ENCODE measurements around the gene TSPAN9. TPM values are rescaled to one million over a fixed set of nuclear protein-coding genes. Genes with fewer than 3 reads are reported as not detected.

Gene TSPAN9
- total and polyA plus RNA-seq, 2 experiments from 2014 or later, result 6.0 to 31.5 TPM

- H3K36me3 ChIP-seq (ENCODE audit: insufficient read depth), result no peaks in the 10 kb centered on the region
- H3K4me1 Mint-ChIP-seq, result peaks cover 2% of the 10 kb centered on the region; the same call in 2 of the 3 replicates
- no peak overlapping the region for H3K4me3 Mint-ChIP-seq
- H3K4me1 ChIP-seq (ENCODE audit: insufficient read depth), result no peaks in the 10 kb centered on the region
- DNase-seq (ENCODE audit: low spot score) (no peak), ATAC-seq (no peak)
- H3K27me3 Mint-ChIP-seq (ENCODE audit: insufficient read depth, low read depth, poor library complexity), result peaks cover 12% of the 10 kb centered on the region
- no peak overlapping the region for H3K27ac Mint-ChIP-seq
- no peak overlapping the region for H2AFZ ChIP-seq
- no peaks in the 10 kb centered on the region for H3K79me2 ChIP-seq (replicated peaks; ENCODE audit: insufficient read depth)
- H3K4me2 ChIP-seq, result no peak overlapping the region
- no peaks in the 10 kb centered on the region for H3K9me2 ChIP-seq (ENCODE audit: insufficient read depth)
- H3K27ac ChIP-seq (ENCODE audit: low read depth), result no peak overlapping the region
- H3K9me3 Mint-ChIP-seq, result no peaks in the 10 kb centered on the region
- H3K4me3 ChIP-seq, result no peak overlapping the region
- H3K27me3 ChIP-seq (ENCODE audit: insufficient read depth), result no peaks in the 10 kb centered on the region
- H3F3A ChIP-seq (replicated peaks; ENCODE audit: low read depth), result no peaks in the 10 kb centered on the region
- H4K20me1 ChIP-seq (replicated peaks; ENCODE audit: insufficient read depth), result no peaks in the 10 kb centered on the region
- TF ChIP-seq EZH2 (IDR thresholded peaks at IDR 0.05; ENCODE audit: low read depth, unreplicated experiment) (no peak), POLR2AphosphoS5 (IDR thresholded peaks at IDR 0.05; ENCODE audit: low read depth) (no peak), JUNB (IDR thresholded peaks at IDR 0.05; ENCODE audit: unreplicated experiment) (no peak), NANOG (IDR thresholded peaks at IDR 0.05; ENCODE audit: borderline replicate concordance) (no peak), ZNF331 (CRISPR knock-in tag; IDR thresholded peaks at IDR 0.05; ENCODE audit: low read depth) (no peak), CREB1 (CRISPR knock-in tag; IDR thresholded peaks at IDR 0.05; ENCODE audit: low read depth) (no peak), ZNF114 (CRISPR knock-in tag; IDR thresholded peaks at IDR 0.05) (no peak), STAT1 (IDR thresholded peaks at IDR 0.05; ENCODE audit: unreplicated experiment) (no peak)
- TF ChIP-seq, protein P1, sequence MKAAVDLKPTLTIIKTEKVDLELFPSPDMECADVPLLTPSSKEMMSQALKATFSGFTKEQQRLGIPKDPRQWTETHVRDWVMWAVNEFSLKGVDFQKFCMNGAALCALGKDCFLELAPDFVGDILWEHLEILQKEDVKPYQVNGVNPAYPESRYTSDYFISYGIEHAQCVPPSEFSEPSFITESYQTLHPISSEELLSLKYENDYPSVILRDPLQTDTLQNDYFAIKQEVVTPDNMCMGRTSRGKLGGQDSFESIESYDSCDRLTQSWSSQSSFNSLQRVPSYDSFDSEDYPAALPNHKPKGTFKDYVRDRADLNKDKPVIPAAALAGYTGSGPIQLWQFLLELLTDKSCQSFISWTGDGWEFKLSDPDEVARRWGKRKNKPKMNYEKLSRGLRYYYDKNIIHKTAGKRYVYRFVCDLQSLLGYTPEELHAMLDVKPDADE (IDR thresholded peaks at IDR 0.05), result no peak
- TF ChIP-seq, protein P2, sequence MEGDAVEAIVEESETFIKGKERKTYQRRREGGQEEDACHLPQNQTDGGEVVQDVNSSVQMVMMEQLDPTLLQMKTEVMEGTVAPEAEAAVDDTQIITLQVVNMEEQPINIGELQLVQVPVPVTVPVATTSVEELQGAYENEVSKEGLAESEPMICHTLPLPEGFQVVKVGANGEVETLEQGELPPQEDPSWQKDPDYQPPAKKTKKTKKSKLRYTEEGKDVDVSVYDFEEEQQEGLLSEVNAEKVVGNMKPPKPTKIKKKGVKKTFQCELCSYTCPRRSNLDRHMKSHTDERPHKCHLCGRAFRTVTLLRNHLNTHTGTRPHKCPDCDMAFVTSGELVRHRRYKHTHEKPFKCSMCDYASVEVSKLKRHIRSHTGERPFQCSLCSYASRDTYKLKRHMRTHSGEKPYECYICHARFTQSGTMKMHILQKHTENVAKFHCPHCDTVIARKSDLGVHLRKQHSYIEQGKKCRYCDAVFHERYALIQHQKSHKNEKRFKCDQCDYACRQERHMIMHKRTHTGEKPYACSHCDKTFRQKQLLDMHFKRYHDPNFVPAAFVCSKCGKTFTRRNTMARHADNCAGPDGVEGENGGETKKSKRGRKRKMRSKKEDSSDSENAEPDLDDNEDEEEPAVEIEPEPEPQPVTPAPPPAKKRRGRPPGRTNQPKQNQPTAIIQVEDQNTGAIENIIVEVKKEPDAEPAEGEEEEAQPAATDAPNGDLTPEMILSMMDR (conservative IDR thresholded peaks at IDR 0.05; ENCODE audit: low read depth in 2 of 2), result no peak
- TF ChIP-seq, protein P3, sequence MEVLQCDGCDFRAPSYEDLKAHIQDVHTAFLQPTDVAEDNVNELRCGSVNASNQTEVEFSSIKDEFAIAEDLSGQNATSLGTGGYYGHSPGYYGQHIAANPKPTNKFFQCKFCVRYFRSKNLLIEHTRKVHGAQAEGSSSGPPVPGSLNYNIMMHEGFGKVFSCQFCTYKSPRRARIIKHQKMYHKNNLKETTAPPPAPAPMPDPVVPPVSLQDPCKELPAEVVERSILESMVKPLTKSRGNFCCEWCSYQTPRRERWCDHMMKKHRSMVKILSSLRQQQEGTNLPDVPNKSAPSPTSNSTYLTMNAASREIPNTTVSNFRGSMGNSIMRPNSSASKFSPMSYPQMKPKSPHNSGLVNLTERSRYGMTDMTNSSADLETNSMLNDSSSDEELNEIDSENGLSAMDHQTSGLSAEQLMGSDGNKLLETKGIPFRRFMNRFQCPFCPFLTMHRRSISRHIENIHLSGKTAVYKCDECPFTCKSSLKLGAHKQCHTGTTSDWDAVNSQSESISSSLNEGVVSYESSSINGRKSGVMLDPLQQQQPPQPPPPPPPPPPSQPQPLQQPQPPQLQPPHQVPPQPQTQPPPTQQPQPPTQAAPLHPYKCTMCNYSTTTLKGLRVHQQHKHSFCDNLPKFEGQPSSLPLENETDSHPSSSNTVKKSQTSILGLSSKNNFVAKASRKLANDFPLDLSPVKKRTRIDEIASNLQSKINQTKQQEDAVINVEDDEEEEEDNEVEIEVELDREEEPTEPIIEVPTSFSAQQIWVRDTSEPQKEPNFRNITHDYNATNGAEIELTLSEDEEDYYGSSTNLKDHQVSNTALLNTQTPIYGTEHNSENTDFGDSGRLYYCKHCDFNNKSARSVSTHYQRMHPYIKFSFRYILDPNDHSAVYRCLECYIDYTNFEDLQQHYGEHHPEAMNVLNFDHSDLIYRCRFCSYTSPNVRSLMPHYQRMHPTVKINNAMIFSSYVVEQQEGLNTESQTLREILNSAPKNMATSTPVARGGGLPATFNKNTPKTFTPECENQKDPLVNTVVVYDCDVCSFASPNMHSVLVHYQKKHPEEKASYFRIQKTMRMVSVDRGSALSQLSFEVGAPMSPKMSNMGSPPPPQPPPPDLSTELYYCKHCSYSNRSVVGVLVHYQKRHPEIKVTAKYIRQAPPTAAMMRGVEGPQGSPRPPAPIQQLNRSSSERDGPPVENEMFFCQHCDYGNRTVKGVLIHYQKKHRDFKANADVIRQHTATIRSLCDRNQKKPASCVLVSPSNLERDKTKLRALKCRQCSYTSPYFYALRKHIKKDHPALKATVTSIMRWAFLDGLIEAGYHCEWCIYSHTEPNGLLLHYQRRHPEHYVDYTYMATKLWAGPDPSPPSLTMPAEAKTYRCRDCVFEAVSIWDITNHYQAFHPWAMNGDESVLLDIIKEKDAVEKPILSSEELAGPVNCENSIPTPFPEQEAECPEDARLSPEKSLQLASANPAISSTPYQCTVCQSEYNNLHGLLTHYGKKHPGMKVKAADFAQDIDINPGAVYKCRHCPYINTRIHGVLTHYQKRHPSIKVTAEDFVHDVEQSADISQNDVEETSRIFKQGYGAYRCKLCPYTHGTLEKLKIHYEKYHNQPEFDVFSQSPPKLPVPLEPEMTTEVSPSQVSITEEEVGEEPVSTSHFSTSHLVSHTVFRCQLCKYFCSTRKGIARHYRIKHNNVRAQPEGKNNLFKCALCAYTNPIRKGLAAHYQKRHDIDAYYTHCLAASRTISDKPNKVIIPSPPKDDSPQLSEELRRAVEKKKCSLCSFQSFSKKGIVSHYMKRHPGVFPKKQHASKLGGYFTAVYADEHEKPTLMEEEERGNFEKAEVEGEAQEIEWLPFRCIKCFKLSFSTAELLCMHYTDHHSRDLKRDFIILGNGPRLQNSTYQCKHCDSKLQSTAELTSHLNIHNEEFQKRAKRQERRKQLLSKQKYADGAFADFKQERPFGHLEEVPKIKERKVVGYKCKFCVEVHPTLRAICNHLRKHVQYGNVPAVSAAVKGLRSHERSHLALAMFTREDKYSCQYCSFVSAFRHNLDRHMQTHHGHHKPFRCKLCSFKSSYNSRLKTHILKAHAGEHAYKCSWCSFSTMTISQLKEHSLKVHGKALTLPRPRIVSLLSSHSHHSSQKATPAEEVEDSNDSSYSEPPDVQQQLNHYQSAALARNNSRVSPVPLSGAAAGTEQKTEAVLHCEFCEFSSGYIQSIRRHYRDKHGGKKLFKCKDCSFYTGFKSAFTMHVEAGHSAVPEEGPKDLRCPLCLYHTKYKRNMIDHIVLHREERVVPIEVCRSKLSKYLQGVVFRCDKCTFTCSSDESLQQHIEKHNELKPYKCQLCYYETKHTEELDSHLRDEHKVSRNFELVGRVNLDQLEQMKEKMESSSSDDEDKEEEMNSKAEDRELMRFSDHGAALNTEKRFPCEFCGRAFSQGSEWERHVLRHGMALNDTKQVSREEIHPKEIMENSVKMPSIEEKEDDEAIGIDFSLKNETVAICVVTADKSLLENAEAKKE (CRISPR knock-in tag; IDR thresholded peaks at IDR 0.05), result no peak
- TF ChIP-seq, protein P4, sequence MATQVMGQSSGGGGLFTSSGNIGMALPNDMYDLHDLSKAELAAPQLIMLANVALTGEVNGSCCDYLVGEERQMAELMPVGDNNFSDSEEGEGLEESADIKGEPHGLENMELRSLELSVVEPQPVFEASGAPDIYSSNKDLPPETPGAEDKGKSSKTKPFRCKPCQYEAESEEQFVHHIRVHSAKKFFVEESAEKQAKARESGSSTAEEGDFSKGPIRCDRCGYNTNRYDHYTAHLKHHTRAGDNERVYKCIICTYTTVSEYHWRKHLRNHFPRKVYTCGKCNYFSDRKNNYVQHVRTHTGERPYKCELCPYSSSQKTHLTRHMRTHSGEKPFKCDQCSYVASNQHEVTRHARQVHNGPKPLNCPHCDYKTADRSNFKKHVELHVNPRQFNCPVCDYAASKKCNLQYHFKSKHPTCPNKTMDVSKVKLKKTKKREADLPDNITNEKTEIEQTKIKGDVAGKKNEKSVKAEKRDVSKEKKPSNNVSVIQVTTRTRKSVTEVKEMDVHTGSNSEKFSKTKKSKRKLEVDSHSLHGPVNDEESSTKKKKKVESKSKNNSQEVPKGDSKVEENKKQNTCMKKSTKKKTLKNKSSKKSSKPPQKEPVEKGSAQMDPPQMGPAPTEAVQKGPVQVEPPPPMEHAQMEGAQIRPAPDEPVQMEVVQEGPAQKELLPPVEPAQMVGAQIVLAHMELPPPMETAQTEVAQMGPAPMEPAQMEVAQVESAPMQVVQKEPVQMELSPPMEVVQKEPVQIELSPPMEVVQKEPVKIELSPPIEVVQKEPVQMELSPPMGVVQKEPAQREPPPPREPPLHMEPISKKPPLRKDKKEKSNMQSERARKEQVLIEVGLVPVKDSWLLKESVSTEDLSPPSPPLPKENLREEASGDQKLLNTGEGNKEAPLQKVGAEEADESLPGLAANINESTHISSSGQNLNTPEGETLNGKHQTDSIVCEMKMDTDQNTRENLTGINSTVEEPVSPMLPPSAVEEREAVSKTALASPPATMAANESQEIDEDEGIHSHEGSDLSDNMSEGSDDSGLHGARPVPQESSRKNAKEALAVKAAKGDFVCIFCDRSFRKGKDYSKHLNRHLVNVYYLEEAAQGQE (IDR thresholded peaks at IDR 0.05; ENCODE audit: unreplicated experiment), result no peak
- no peaks in the 10 kb centered on the region for H3K36me3 Mint-ChIP-seq (ENCODE audit: low read depth)
Measured at GRCh38 chr12:3317841-3318501, 240.8 kb downstream of the TSPAN9 start.
